ENCODE results near the gene C19orf38.
"Not testable (repeated sequence)": the region's sequence is repeated elsewhere in the genome, so short reads cannot be mapped to it uniquely, and the experiment has no call there.

The C19orf38 gene

DNA sequence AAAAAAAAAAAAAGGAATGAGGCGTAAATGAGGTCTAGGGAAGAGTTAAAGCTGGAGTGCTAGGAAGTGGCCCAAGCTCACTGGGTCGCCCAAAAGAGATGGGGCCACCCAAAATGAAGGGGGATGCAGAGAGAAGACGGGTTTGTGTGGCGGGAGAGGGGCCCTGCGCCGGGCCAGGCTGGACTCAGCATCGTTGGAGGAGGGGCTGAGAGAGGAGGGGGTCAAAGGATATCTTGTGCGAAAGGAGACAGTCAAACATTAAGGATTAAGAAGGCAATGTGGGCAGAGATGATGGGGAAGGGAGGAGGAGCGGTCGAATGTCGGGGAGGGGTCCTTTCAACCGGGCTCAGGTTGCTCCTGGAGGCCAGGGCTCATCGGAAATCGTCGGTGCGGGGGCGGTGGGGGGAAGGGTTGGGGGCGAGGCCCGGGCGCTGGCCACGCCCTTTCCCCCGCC is 22.3 kb downstream of the C19orf38 start:
- H3K9me3 ChIP-seq (ENCODE audit: control insufficient read depth, insufficient read depth, low read depth, low read length) = no peaks in the 10 kb centered on the region
- H3K4me3 ChIP-seq (ENCODE audit: low read depth, low read length) = peak overlapping the region; percentile 56
- H3K9ac ChIP-seq (ENCODE audit: low read length) = peak overlapping the region; percentile 80
- H3K36me3 ChIP-seq (ENCODE audit: control insufficient read depth, insufficient read depth, low read length) = no peaks in the 10 kb centered on the region
- peak overlapping the region; percentile 21; the same call in 1 of the 2 replicates for H3K27ac ChIP-seq (ENCODE audit: low read depth, low read length)
- H3K27me3 ChIP-seq (ENCODE audit: control insufficient read depth, insufficient read depth, low read length) = no peaks in the 10 kb centered on the region
- peaks cover 3% of the 10 kb centered on the region; the same call in 1 of the 2 replicates for H3K4me1 ChIP-seq (ENCODE audit: control insufficient read depth, insufficient read depth, low read length)

DNA sequence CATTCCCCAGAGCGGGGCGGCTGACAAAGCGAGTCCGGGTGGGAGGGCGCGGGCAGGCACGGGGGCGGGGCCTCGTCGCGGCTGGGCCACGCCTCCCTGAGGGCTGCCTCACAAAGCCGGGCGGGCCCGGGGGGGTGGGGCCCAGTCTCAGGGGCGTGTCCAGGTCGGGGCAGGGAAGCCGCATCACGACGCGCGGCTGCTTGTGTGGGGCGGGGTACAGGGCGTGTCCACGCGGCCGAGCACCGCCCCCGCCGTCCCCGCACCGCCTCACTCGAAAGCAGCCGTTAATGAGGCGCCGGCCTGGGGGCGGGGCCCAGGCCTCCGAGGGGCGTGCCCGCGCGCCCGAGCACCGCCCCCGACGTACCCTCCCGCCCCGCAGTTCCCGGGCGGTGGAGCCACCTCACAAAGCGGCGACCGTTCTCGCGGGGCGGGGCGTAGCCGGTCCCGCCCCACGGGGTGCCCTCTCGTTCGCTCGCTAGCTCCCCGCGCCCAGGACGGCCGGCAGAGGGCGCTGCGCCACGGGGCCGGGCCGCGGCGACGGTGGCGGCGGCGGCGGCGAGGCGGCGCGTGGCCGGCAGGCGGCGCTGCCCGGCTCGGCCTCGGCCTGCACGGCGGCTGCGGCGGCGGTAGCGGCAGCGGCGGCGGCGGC is 22.9 kb downstream of the C19orf38 start, which contains the start of gene CARM1:
Gene CARM1, plus strand, starts transcription at position 599 of the 649 bp plus-strand sequence. CDS start 150 bp downstream, outside the sequence.
- Histone ChIP-seq H3K27ac (ENCODE audit: low read depth, low read length) (peak within 1 kb of the TSS; percentile 76; the same call in 1 of the 2 replicates), H3K27me3 (ENCODE audit: control insufficient read depth, insufficient read depth, low read length) (no peaks in the 10 kb centered on the region), H3K4me1 (ENCODE audit: control insufficient read depth, insufficient read depth, low read length) (peaks cover 3% of the 10 kb centered on the region; the same call in 1 of the 2 replicates), H3K36me3 (ENCODE audit: control insufficient read depth, insufficient read depth, low read length) (no peaks in the 10 kb centered on the region), H3K9ac (ENCODE audit: low read length) (peak within 1 kb of the TSS; percentile 88), H3K9me3 (ENCODE audit: control insufficient read depth, insufficient read depth, low read depth, low read length) (no peaks in the 10 kb centered on the region), H3K4me3 (ENCODE audit: low read depth, low read length) (peak within 1 kb of the TSS; percentile 96)

DNA sequence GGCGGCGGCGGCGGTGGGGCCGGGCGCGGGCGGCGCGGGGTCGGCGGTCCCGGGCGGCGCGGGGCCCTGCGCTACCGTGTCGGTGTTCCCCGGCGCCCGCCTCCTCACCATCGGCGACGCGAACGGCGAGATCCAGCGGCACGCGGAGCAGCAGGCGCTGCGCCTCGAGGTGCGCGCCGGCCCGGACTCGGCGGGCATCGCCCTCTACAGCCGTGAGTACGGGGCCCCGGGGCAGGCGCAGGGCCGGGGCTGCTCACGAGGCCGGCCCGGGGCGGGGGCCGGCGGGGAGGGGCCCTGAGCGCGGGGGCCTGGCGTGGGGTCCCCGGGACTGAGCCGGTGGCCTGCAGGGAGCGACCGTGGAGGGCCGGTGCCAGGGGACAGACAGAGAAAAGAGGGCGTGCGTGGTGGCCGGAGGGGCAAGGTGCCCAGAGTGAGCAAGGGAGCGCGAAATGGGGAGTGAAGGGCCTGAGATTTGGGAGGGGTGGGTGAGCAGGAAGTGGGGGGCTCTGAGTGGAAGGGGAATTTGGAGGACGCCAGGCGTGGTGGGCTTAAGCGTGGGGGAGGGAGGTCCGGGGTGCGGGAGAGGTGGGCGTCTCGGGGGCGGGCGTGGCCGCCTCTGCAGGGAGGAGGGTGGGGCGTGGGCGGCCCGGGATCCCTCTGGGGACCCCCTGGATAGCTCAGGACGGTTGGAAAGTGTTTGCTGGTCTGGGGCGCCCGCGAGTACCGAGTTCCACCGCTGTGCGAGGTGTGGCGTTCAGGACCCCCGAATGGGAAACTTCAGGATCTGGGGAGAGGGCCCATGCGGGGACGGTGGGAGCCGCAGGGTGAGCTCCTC is 23.7 kb downstream of the C19orf38 start:
- H3K4me1 ChIP-seq (ENCODE audit: control insufficient read depth, insufficient read depth, low read length) = peaks cover 3% of the 10 kb centered on the region; the same call in 1 of the 2 replicates
- H3K9me3 ChIP-seq (ENCODE audit: control insufficient read depth, insufficient read depth, low read depth, low read length) = no peaks in the 10 kb centered on the region
- H3K4me3 ChIP-seq (ENCODE audit: low read depth, low read length) = peak overlapping the region; percentile 96
- peak overlapping the region; percentile 88 for H3K9ac ChIP-seq (ENCODE audit: low read length)
- peak overlapping the region; percentile 76; the same call in 1 of the 2 replicates for H3K27ac ChIP-seq (ENCODE audit: low read depth, low read length)
- no peaks in the 10 kb centered on the region for H3K36me3 ChIP-seq (ENCODE audit: control insufficient read depth, insufficient read depth, low read length)
- H3K27me3 ChIP-seq (ENCODE audit: control insufficient read depth, insufficient read depth, low read length) = no peaks in the 10 kb centered on the region

DNA sequence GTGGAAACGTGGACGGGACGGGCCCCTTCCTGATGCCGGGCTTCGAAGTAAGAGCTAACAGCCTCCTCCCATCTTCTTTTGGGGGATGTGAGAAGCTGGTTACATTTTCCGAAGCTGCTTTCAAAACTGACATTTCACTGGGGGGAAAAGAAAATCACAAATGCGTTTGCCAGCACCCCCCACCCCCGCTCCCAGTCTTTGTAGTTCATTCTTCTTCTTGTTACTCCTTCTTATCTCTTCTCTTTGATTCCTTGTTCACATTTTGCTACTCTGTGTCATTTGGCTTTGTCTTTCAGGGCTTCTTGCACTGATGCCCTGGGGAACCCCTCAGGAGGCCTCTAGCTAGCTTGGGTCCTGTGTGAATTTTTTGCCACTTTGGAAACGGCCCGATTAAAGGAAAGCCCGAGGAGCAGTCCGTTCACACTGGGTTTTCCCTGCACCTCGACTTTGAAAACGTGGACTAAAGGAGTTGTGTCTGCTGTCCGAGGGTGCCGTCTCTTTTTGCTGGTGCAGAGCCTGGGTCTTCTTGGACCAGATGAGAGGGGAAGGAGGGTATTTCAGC is 24.4 kb downstream of the C19orf38 start:
- H3K9me3 ChIP-seq (ENCODE audit: control insufficient read depth, insufficient read depth, low read depth, low read length) = no peaks in the 10 kb centered on the region
- no peaks in the 10 kb centered on the region for H3K27me3 ChIP-seq (ENCODE audit: control insufficient read depth, insufficient read depth, low read length)
- no peaks in the 10 kb centered on the region for H3K36me3 ChIP-seq (ENCODE audit: control insufficient read depth, insufficient read depth, low read length)
- H3K27ac ChIP-seq (ENCODE audit: low read depth, low read length) = peak overlapping the region; percentile 76; the same call in 1 of the 2 replicates
- H3K9ac ChIP-seq (ENCODE audit: low read length) = peak overlapping the region; percentile 50
- peaks cover 3% of the 10 kb centered on the region; the same call in 1 of the 2 replicates for H3K4me1 ChIP-seq (ENCODE audit: control insufficient read depth, insufficient read depth, low read length)
- peak overlapping the region; percentile 96 for H3K4me3 ChIP-seq (ENCODE audit: low read depth, low read length)

DNA sequence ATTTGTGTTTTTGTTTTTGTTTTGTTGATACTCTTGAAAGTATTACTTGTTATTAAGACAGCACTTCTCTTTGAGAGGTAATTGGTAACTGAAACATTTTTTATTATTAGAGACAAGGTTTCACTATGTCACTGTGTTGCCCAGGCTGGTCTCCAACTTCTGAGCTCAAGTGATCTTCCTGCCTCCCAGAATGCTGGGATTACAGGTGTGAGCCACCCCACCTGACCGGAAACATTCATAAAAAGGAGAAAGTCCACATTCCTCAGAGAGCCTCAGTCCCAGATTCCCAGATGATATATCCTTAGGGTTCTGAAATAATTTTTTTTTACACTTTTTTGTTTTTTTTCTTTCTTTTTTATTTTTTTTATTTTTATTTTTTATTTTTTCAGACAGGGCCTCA is 25.8 kb downstream of the C19orf38 start:
- H3K9ac ChIP-seq (ENCODE audit: low read length) = no peak overlapping the region
- peaks cover 7% of the 10 kb centered on the region for H3K4me1 ChIP-seq (ENCODE audit: control insufficient read depth, insufficient read depth, low read length)
- no peaks in the 10 kb centered on the region for H3K27me3 ChIP-seq (ENCODE audit: control insufficient read depth, insufficient read depth, low read length)
- H3K4me3 ChIP-seq (ENCODE audit: low read depth, low read length) = no peak overlapping the region
- H3K9me3 ChIP-seq (ENCODE audit: control insufficient read depth, insufficient read depth, low read depth, low read length) = no peaks in the 10 kb centered on the region
- no peaks in the 10 kb centered on the region for H3K36me3 ChIP-seq (ENCODE audit: control insufficient read depth, insufficient read depth, low read length)
- no peak overlapping the region for H3K27ac ChIP-seq (ENCODE audit: low read depth, low read length)

GRCh38 chr19:10876459-10877240 is 28.4 kb downstream of the C19orf38 start:
- peaks cover 30% of the 10 kb centered on the region for H3K4me1 ChIP-seq (ENCODE audit: control insufficient read depth, insufficient read depth, low read length)
- H3K9me3 ChIP-seq (ENCODE audit: control insufficient read depth, insufficient read depth, low read depth, low read length) = no peaks in the 10 kb centered on the region
- peak overlapping the region; percentile 17 for H3K9ac ChIP-seq (ENCODE audit: low read length)
- no peak overlapping the region for H3K4me3 ChIP-seq (ENCODE audit: low read depth, low read length)
- no peaks in the 10 kb centered on the region for H3K36me3 ChIP-seq (ENCODE audit: control insufficient read depth, insufficient read depth, low read length)
- H3K27ac ChIP-seq (ENCODE audit: low read depth, low read length) = no peak overlapping the region
- no peaks in the 10 kb centered on the region for H3K27me3 ChIP-seq (ENCODE audit: control insufficient read depth, insufficient read depth, low read length)

DNA sequence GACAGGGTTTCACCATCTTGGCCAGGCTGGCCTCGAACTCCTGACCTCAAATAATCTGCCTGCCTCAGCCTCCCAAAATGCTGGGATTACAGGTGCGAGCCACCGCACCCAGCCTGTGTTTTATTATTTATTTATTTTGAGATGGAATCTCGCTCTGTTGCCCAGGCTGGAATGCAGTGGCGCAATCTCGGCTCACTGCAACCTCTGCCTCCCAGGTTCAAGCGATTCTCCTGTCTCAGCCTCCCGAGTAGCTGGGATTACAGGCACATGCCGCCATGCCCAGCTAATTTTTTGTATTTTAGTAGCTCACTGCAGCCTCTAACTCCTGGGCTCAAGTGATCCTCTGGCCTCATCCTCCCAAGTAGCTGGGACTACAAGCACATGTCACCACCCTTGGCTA is 29.4 kb downstream of the C19orf38 start:
- H3K27me3 ChIP-seq (ENCODE audit: control insufficient read depth, insufficient read depth, low read length); H3K36me3 ChIP-seq (ENCODE audit: control insufficient read depth, insufficient read depth, low read length); H3K27ac ChIP-seq (ENCODE audit: low read depth, low read length); H3K9ac ChIP-seq (ENCODE audit: low read length); H3K9me3 ChIP-seq (ENCODE audit: control insufficient read depth, insufficient read depth, low read depth, low read length); H3K4me3 ChIP-seq (ENCODE audit: low read depth, low read length): not testable (repeated sequence)
- peaks cover 39% of the 10 kb centered on the region for H3K4me1 ChIP-seq (ENCODE audit: control insufficient read depth, insufficient read depth, low read length)

- H3K36me3 ChIP-seq (ENCODE audit: control insufficient read depth, insufficient read depth, low read length) = no peaks in the 10 kb centered on the region
- peaks cover 42% of the 10 kb centered on the region for H3K4me1 ChIP-seq (ENCODE audit: control insufficient read depth, insufficient read depth, low read length)
- H3K9me3 ChIP-seq (ENCODE audit: control insufficient read depth, insufficient read depth, low read depth, low read length) = no peaks in the 10 kb centered on the region
- no peak overlapping the region for H3K4me3 ChIP-seq (ENCODE audit: low read depth, low read length)
- H3K9ac ChIP-seq (ENCODE audit: low read length) = no peak overlapping the region
- peak overlapping the region; percentile 65; the same call in 1 of the 2 replicates for H3K27ac ChIP-seq (ENCODE audit: low read depth, low read length)
- H3K27me3 ChIP-seq (ENCODE audit: control insufficient read depth, insufficient read depth, low read length) = no peaks in the 10 kb centered on the region
These were observed 30.0 kb downstream of the C19orf38 start for GRCh38 chr19:10878253-10878652.

DNA sequence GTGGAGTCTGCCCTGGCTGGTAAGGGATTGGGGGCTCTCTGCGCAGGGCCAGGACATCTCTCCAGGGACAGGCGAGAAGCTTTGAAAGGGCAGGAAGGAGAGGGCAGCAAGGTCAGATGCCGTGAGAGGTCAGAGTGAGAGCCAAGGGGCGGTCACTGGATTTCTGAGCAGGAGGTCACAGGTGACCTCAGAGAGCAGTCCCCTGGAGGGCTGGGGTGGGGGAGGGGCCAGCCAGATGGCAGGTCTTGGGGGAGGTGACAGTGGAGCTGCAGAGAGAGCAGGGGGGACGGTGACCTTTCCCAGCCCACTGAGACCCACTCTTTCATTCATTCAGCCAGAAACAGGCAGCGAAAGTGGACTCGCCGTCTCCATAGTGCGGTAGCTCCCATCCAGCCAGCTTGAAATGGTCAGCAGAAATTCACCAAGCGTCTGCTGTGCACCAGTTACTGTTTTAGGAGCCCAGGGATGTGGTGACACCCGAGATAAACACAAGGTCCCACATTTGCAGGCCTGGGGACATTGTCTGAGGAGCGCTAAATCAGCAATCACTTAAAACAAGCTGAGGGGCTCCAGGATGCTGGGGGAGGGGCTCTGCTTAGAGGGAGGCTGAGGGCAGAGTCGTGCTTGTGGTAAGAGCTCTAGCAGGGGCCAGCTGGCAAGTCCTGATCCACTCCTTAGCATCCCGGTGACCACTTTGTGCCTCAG is 33.3 kb downstream of the C19orf38 start:
- Histone ChIP-seq H3K4me1 (ENCODE audit: control insufficient read depth, insufficient read depth, low read length) (peaks cover 54% of the 10 kb centered on the region), H3K4me3 (ENCODE audit: low read depth, low read length) (peak overlapping the region; percentile 10; the same call in 1 of the 2 replicates), H3K27ac (ENCODE audit: low read depth, low read length) (no peak overlapping the region), H3K36me3 (ENCODE audit: control insufficient read depth, insufficient read depth, low read length) (no peaks in the 10 kb centered on the region), H3K9ac (ENCODE audit: low read length) (peak overlapping the region; percentile 40), H3K27me3 (ENCODE audit: control insufficient read depth, insufficient read depth, low read length) (no peaks in the 10 kb centered on the region), H3K9me3 (ENCODE audit: control insufficient read depth, insufficient read depth, low read depth, low read length) (no peaks in the 10 kb centered on the region)

DNA sequence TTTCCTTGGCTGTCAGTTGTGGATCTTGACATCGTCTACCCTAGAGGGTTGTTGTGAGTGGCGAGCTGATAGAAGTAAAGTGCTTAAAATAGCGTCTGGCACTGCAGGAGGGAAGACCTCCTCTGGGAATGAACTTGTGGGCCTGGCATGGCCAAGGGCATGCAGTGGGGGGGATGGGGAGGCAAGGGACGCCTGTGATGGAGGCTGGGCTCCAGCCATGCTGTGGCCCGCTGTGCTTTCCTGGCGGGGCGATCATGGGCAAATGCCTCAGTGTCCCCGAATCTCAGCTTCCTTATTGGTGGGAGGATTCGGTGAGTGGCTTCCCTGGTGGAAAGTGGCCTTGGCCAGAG is 33.9 kb downstream of the C19orf38 start:
- H3K27ac ChIP-seq (ENCODE audit: low read depth, low read length) = no peak overlapping the region
- H3K36me3 ChIP-seq (ENCODE audit: control insufficient read depth, insufficient read depth, low read length) = no peaks in the 10 kb centered on the region
- H3K27me3 ChIP-seq (ENCODE audit: control insufficient read depth, insufficient read depth, low read length) = no peaks in the 10 kb centered on the region
- peaks cover 59% of the 10 kb centered on the region for H3K4me1 ChIP-seq (ENCODE audit: control insufficient read depth, insufficient read depth, low read length)
- no peaks in the 10 kb centered on the region for H3K9me3 ChIP-seq (ENCODE audit: control insufficient read depth, insufficient read depth, low read depth, low read length)
- H3K9ac ChIP-seq (ENCODE audit: low read length) = peak overlapping the region; percentile 40
- peak overlapping the region; percentile 10; the same call in 1 of the 2 replicates for H3K4me3 ChIP-seq (ENCODE audit: low read depth, low read length)
